Endothelial cell of umbilical vein (primary cell): Measurements from ENCODE around the gene GALNT12. TPM values are rescaled to one million over a fixed set of nuclear protein-coding genes. Genes with fewer than 3 reads are reported as not detected.

ENCODE experiments used
- BruUV-seq: library from RNA; stranded (reverse); fragments of 400-500 nt; replicated peaks from 2 replicates; lab custom pipeline; 2021; lab: Mats Ljungman, UMichigan
- CTCF ChIA-PET: fragments of 300-600, 350-600 bp; sonication (Branson Sonifier 250); formaldehyde crosslinking; loops from one replicate; lab custom pipeline; 2021; ENCODE audit warnings: antibody characterized with exemption, inconsistent platforms; lab: Charles Lee
- POLR2A ChIA-PET: fragments of 300-600, 350-600 bp; sonication (Branson Sonifier 250); formaldehyde crosslinking; loops from one replicate; lab custom pipeline; 2021; ENCODE audit warnings: antibody characterized with exemption, inconsistent platforms; lab: Charles Lee
- DNase-seq: peaks from one replicate; pipeline ENCODE4 v3.0.0-alpha.2; 2011; ENCODE audit warnings: low read depth, low spot score
- FAIRE-seq: peaks from 2 replicates; lab custom pipeline; 2011; peaks lifted over from hg19 to GRCh38; lab: Jason Lieb, UNC
- H2AFZ ChIP-seq: 2 replicates; pipeline ENCODE4 v1.6.0; 2012; ENCODE audit warnings: low read depth, low read length, control low read depth, inconsistent platforms
- H3K27ac ChIP-seq: 2 replicates; pipeline ENCODE4 v1.5.1; 2011; ENCODE audit warnings: low read depth, mild to moderate bottlenecking, control low read depth, low read length, moderate library complexity; ENCODE audit not compliant: insufficient read depth
- H3K27me3 ChIP-seq, 2 experiments: 2 replicates each; pipeline versions ENCODE4 v1.6.0 to v1.6.1; 2011; ENCODE audit warnings: low read length in 2 of 2, mixed read lengths in 1 of 2; ENCODE audit not compliant: control insufficient read depth in 2 of 2, insufficient read depth in 2 of 2
- H3K36me3 ChIP-seq, 2 experiments: 2 replicates in 1 of 2; 3 replicates in 1 of 2; pipeline ENCODE4 v1.5.1; 2011; ENCODE audit warnings: low read length in 2 of 2, mild to moderate bottlenecking in 1 of 2, moderate library complexity in 1 of 2; ENCODE audit not compliant: control insufficient read depth in 2 of 2, insufficient read depth in 2 of 2; ENCODE audit errors: extremely low read depth in 1 of 2
- H3K4me1 ChIP-seq: 3 replicates; pipeline ENCODE4 v1.5.1; 2011; ENCODE audit warnings: mild to moderate bottlenecking, low read length; ENCODE audit not compliant: control insufficient read depth, insufficient read depth; ENCODE audit errors: extremely low read depth
- H3K4me2 ChIP-seq: 2 replicates; pipeline ENCODE4 v1.6.1; 2011; ENCODE audit warnings: low read length, control low read depth, mixed read lengths; ENCODE audit not compliant: insufficient read depth
- H3K4me3 ChIP-seq, 3 experiments: fragments of 200-600 bp in 1 of 3; sonication (generic), shearing (Covaris generic) in 1 of 3; replicated peaks in 1 of 3; 2 replicates each; pipeline ENCODE4 v1.5.1; 2011 to 2016; ENCODE audit warnings: control low read depth in 3 of 3, low read length in 3 of 3, mild to moderate bottlenecking in 2 of 3, inconsistent platforms in 1 of 3, low read depth in 1 of 3, moderate library complexity in 1 of 3; ENCODE audit not compliant: insufficient read depth in 1 of 3
- H3K79me2 ChIP-seq: 2 replicates; pipeline ENCODE4 v1.6.0; 2012; ENCODE audit warnings: low read length, inconsistent platforms; ENCODE audit not compliant: control insufficient read depth, insufficient read depth
- H3K9ac ChIP-seq: replicated peaks from 2 replicates; pipeline ENCODE3; 2011; ENCODE audit warnings: low read length, control low read depth; ENCODE audit not compliant: insufficient read depth; ENCODE audit errors: extremely low read depth
- H3K9me1 ChIP-seq: replicated peaks from 3 replicates; pipeline ENCODE4 v1.6.0; 2011; ENCODE audit warnings: mild to moderate bottlenecking, low read length; ENCODE audit not compliant: control insufficient read depth, insufficient read depth; ENCODE audit errors: extremely low read depth
- H3K9me3 ChIP-seq: replicated peaks from 2 replicates; pipeline ENCODE4 v1.5.1; 2012; ENCODE audit warnings: low read length, inconsistent platforms; ENCODE audit not compliant: control insufficient read depth, insufficient read depth
- H4K20me1 ChIP-seq: replicated peaks from 2 replicates; pipeline ENCODE3; 2011; ENCODE audit warnings: mild to moderate bottlenecking, low read length; ENCODE audit not compliant: control insufficient read depth, insufficient read depth; ENCODE audit errors: extremely low read depth
- CTCF ChIP-seq, 2 donors: IDR thresholded peaks; 1 replicate in 1 of 2; 2 replicates in 1 of 2; pipeline ENCODE4 v1.5.1; 2011; ENCODE audit warnings: low read length in 2 of 2, mild to moderate bottlenecking in 2 of 2, moderate library complexity in 2 of 2, control low read depth in 1 of 2, inconsistent platforms in 1 of 2, low read depth in 1 of 2; ENCODE audit not compliant: insufficient read depth in 1 of 2; ENCODE audit errors: extremely low read depth in 1 of 2
- EZH2 ChIP-seq: IDR thresholded peaks from 2 replicates; pipeline ENCODE4 v1.6.1; 2012; ENCODE audit warnings: borderline replicate concordance, low read depth, mild to moderate bottlenecking, moderate library complexity, low read length, inconsistent platforms; ENCODE audit not compliant: severe bottlenecking
- FOS ChIP-seq: IDR thresholded peaks from 2 replicates; pipeline ENCODE4 v1.6.1; 2011; ENCODE audit warnings: mild to moderate bottlenecking, low read length, moderate library complexity, borderline replicate concordance; ENCODE audit not compliant: insufficient read depth
- GATA2 ChIP-seq: IDR thresholded peaks from 2 replicates; pipeline ENCODE4 v1.7.0; 2011; ENCODE audit warnings: low read depth, mild to moderate bottlenecking, moderate library complexity, mixed read lengths, low read length; ENCODE audit not compliant: insufficient read length, insufficient read depth
- JUN ChIP-seq: IDR thresholded peaks from 2 replicates; pipeline ENCODE4 v1.6.1; 2011; ENCODE audit warnings: borderline replicate concordance, low read depth; ENCODE audit not compliant: insufficient read length, insufficient read depth
- MYC ChIP-seq: IDR thresholded peaks from one replicate; pipeline ENCODE4 v1.6.1; 2011; ENCODE audit warnings: mild to moderate bottlenecking, low read depth, low read length
- POLR2A ChIP-seq: IDR thresholded peaks from 2 replicates; pipeline ENCODE4 v1.6.1; 2012; ENCODE audit warnings: low read depth, mild to moderate bottlenecking, control low read depth, low read length
- POLR2AphosphoS5 ChIP-seq: IDR thresholded peaks from 2 replicates; pipeline ENCODE4 v1.6.1; 2012; ENCODE audit warnings: low read depth, mild to moderate bottlenecking, control low read depth, low read length, moderate library complexity; ENCODE audit not compliant: insufficient read depth
- dilution Hi-C: fragments of 300-500 bp; cut with MboI; formaldehyde crosslinking; loops from one replicate; pipeline ENCODE4 v1.15.0; 2019; ENCODE audit warnings: low sequenced_read_pairs; ENCODE audit not compliant: extremely low pct_ligation_motif_present
- intact Hi-C: fragments of 100-400 bp; cut with micrococcal nuclease; formaldehyde crosslinking; loops from one replicate; pipeline ENCODE4 v1.10.0; 2022
- polyA plus RNA-seq, 4 experiments: library from polyadenylated mRNA; depleted of rRNA in 3 of 4; stranded (reverse) in 3 of 4; unstranded in 1 of 4; fragments of >200 nt; gene quantifications; 2 replicates each; pipeline versions ENCODE4 v1.2.1 to v1.2.3, GENCODE V29; 2011 to 2012; ENCODE audit warnings: missing spikeins in 1 of 4
- total RNA-seq: library from RNA; stranded (reverse); gene quantifications from 2 replicates; pipeline ENCODE4 v1.2.3, GENCODE V29; 2021
- TF ChIP-seq, protein P1 (sequence below): IDR thresholded peaks from 2 replicates; pipeline ENCODE4 v1.6.1; 2011; ENCODE audit not compliant: insufficient read depth, insufficient read length

GALNT12 gene
- total and polyA plus RNA-seq, 2 donors (not counting 3 experiments of a cell fraction or from before 2014, with no cell fraction given), result 0.26 to 0.44 TPM

GRCh38 chr9:98826716-98827115, 19.2 kb downstream of the GALNT12 start:
- intact Hi-C loops (no loop called here), dilution Hi-C loops (no loop called here)
- FAIRE-seq, result no peak
- H4K20me1 ChIP-seq, result no peaks in the 10 kb centered on the region
- BruUV-seq, result no TSS peak
- ChIA-PET POLR2A (no interaction called here), CTCF (no interaction called here)
- H3K36me3 ChIP-seq, result no peaks in the 10 kb centered on the region
- H3K4me1 ChIP-seq, result no peaks in the 10 kb centered on the region
- H3K9ac ChIP-seq, result no peak overlapping the region
- DNase-seq, result no peak
- no peak overlapping the region for H3K4me2 ChIP-seq
- TF ChIP-seq, protein P1, sequence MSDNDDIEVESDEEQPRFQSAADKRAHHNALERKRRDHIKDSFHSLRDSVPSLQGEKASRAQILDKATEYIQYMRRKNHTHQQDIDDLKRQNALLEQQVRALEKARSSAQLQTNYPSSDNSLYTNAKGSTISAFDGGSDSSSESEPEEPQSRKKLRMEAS, result no peak
- TF ChIP-seq POLR2A, result no peak
- TF ChIP-seq EZH2, result no peak
- TF ChIP-seq JUN, result no peak
- TF ChIP-seq CTCF (IDR thresholded peaks at IDR 0.05; ENCODE audit: extremely low read depth in 1 of 2, insufficient read depth in 1 of 2, low read depth in 1 of 2, low read length in 2 of 2), result no peak
- no peak overlapping the region for H3K4me3 ChIP-seq
- H3K27ac ChIP-seq, result no peak overlapping the region
- no peak overlapping the region for H2AFZ ChIP-seq
- no peaks in the 10 kb centered on the region for H3K27me3 ChIP-seq
- no peaks in the 10 kb centered on the region for H3K9me3 ChIP-seq
- H3K9me1 ChIP-seq, result no peaks in the 10 kb centered on the region
- no peaks in the 10 kb centered on the region for H3K79me2 ChIP-seq

DNA sequence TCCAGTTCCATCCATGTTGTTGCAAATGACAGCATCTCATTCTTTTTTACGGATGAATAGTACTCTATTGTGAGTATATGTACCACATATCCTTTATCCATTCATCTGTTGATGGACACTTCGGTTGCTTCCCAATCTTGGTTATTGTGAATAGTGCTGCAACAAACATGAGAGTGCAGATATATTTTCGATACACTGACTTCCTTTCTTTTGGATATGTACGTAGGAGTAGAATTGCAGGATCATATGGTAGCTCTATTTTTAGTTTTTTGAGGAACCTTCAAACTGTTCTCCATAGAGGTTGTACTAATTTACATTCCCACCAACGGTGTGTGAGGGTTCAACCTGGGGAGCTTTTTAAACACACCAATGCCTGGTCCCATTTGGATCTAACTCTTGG, 22.3 kb downstream of the GALNT12 start:
- intact Hi-C loops (no loop called here), dilution Hi-C loops (no loop called here)
- Histone ChIP-seq H3K79me2 (no peaks in the 10 kb centered on the region), H3K4me3 (no peak overlapping the region), H2AFZ (no peak overlapping the region), H3K9me3 (no peaks in the 10 kb centered on the region), H3K9ac (no peak overlapping the region), H3K9me1 (no peaks in the 10 kb centered on the region), H3K27me3 (no peaks in the 10 kb centered on the region), H3K36me3 (no peaks in the 10 kb centered on the region), H3K4me1 (no peaks in the 10 kb centered on the region), H4K20me1 (no peaks in the 10 kb centered on the region), H3K4me2 (no peak overlapping the region), H3K27ac (no peak overlapping the region)
- ChIA-PET POLR2A (no interaction called here), CTCF (no interaction called here)
- no peak for DNase-seq
- no peak for FAIRE-seq
- no TSS peak for BruUV-seq
- no peak for TF ChIP-seq MYC
- no peak for TF ChIP-seq POLR2AphosphoS5
- no peak for TF ChIP-seq POLR2A
- TF ChIP-seq JUN, result no peak
- no peak for TF ChIP-seq GATA2
- TF ChIP-seq EZH2, result no peak
- TF ChIP-seq CTCF (IDR thresholded peaks at IDR 0.05; ENCODE audit: extremely low read depth in 1 of 2, insufficient read depth in 1 of 2, low read depth in 1 of 2, low read length in 2 of 2), result no peak
- TF ChIP-seq FOS, result no peak
- TF ChIP-seq, protein P1, result no peak
